Measurements from ENCODE around the gene SMARCAL1. TPM values are rescaled to one million over a fixed set of nuclear protein-coding genes. Genes with fewer than 3 reads are reported as not detected.

SMARCAL1 gene
- total RNA-seq, 2 donors from 2014 or later: 15.3 to 32.2 TPM

- intact Hi-C loops (cut with DNase I): no loop called here
- TF ChIP-seq CTCF (IDR thresholded peaks at IDR 0.05) (no peak), POLR2AphosphoS5 (IDR thresholded peaks at IDR 0.05) (no peak), POLR2A (IDR thresholded peaks at IDR 0.05) (no peak)
- Histone ChIP-seq H3K4me1 (replicated peaks) (no peaks in the 10 kb centered on the region), H3K27me3 (replicated peaks; ENCODE audit: insufficient read depth) (no peaks in the 10 kb centered on the region), H3K27ac (no peak overlapping the region), H3K36me3 (no peaks in the 10 kb centered on the region), H3K9me3 (no peaks in the 10 kb centered on the region), H3K4me3 (no peak overlapping the region)
- WGBS: 82% methylated on average over 6 of the region's 6 CpGs
- DNase-seq (ENCODE audit: low spot score): no peak
Measured at GRCh38 chr2:216392018-216392562, 20.2 kb upstream of the SMARCAL1 start.

- H3K9me3 ChIP-seq: no peaks in the 10 kb centered on the region
- no peak overlapping the region for H3K4me3 ChIP-seq
- 78% methylated on average over 12 of the region's 12 CpGs for WGBS
- H3K4me1 ChIP-seq (replicated peaks): no peaks in the 10 kb centered on the region
- no peaks in the 10 kb centered on the region for H3K36me3 ChIP-seq
- intact Hi-C loops (cut with DNase I): no loop called here
- DNase-seq (ENCODE audit: low spot score): no peak
- no peaks in the 10 kb centered on the region for H3K27me3 ChIP-seq (replicated peaks; ENCODE audit: insufficient read depth)
- H3K27ac ChIP-seq: no peak overlapping the region
- TF ChIP-seq POLR2A (IDR thresholded peaks at IDR 0.05) (no peak), CTCF (IDR thresholded peaks at IDR 0.05) (no peak), POLR2AphosphoS5 (IDR thresholded peaks at IDR 0.05) (no peak)
Measured at GRCh38 chr2:216392945-216393840, 19.1 kb upstream of the SMARCAL1 start.

GRCh38 chr2:216394881-216395280 lies 17.4 kb upstream of the SMARCAL1 start:
- H3K27me3 ChIP-seq (replicated peaks; ENCODE audit: insufficient read depth): no peaks in the 10 kb centered on the region
- TF ChIP-seq POLR2A (IDR thresholded peaks at IDR 0.05): no peak
- H3K9me3 ChIP-seq: no peaks in the 10 kb centered on the region
- no peaks in the 10 kb centered on the region for H3K36me3 ChIP-seq
- no peak overlapping the region for H3K27ac ChIP-seq
- DNase-seq (ENCODE audit: low spot score): no peak
- intact Hi-C loops (cut with DNase I): no loop called here
- no peak overlapping the region for H3K4me3 ChIP-seq
- H3K4me1 ChIP-seq (replicated peaks): no peaks in the 10 kb centered on the region
- WGBS: 77% methylated on average over 6 of the region's 6 CpGs

GRCh38 chr2:216399621-216400020 lies 12.7 kb upstream of the SMARCAL1 start:
- 50% methylated on average over 1 of the region's 1 CpG for WGBS
- no peak for DNase-seq (ENCODE audit: low spot score)
- Histone ChIP-seq H3K27ac (no peak overlapping the region), H3K4me1 (replicated peaks) (no peaks in the 10 kb centered on the region), H3K27me3 (replicated peaks; ENCODE audit: insufficient read depth) (no peaks in the 10 kb centered on the region), H3K9me3 (no peaks in the 10 kb centered on the region), H3K36me3 (no peaks in the 10 kb centered on the region), H3K4me3 (no peak overlapping the region)
- intact Hi-C loops (cut with DNase I): no loop called here
- TF ChIP-seq CTCF (IDR thresholded peaks at IDR 0.05) (no peak), POLR2AphosphoS5 (IDR thresholded peaks at IDR 0.05) (no peak), POLR2A (IDR thresholded peaks at IDR 0.05) (no peak)

GRCh38 chr2:216402751-216403150 lies 9.5 kb upstream of the SMARCAL1 start:
- Histone ChIP-seq H3K27ac (no peak overlapping the region), H3K27me3 (replicated peaks; ENCODE audit: insufficient read depth) (no peaks in the 10 kb centered on the region), H3K4me1 (replicated peaks) (no peaks in the 10 kb centered on the region), H3K4me3 (no peak overlapping the region), H3K36me3 (no peaks in the 10 kb centered on the region), H3K9me3 (no peaks in the 10 kb centered on the region)
- DNase-seq (ENCODE audit: low spot score): no peak
- TF ChIP-seq CTCF (IDR thresholded peaks at IDR 0.05): no peak
- no peak for TF ChIP-seq POLR2AphosphoS5 (IDR thresholded peaks at IDR 0.05)
- no peak for TF ChIP-seq POLR2A (IDR thresholded peaks at IDR 0.05)
- intact Hi-C loops (cut with DNase I): no loop called here
- 72% methylated on average over 6 of the region's 6 CpGs for WGBS
